ENCODE data around the gene PARD6G. TPM values are rescaled to one million over a fixed set of nuclear protein-coding genes. Genes with fewer than 3 reads are reported as not detected.

Gene PARD6G
- total and polyA plus RNA-seq, 2 experiments from 2014 or later, result 6.9 to 18.5 TPM

DNA sequence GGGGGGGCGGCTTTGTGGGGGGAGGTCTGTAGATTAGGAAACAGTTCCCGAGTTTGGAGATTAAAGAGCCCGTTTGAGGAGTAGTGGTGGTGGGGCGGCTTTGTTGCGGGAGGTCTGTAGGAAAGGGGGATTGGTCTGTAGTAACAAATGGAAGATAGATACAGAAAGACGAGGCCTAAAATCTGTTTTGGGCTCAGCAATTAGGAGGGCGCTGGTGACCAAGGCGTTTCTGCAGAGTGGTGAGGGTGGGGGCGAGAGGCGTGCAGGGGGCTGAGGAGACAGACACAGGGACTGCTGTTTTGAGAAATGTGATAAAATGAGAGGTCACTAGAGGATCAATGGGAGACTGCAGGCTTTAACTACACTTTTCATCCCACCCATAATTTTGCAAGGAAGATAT lies 139.9 kb downstream of the PARD6G start:
- Histone ChIP-seq H3K36me3 (ENCODE audit: insufficient read depth) (no peaks in the 10 kb centered on the region; the same call in 1 of the 2 replicates), H3F3A (replicated peaks; ENCODE audit: low read depth) (no peaks in the 10 kb centered on the region), H3K4me1 (ENCODE audit: insufficient read depth) (peaks cover 39% of the 10 kb centered on the region), H3K27me3 (ENCODE audit: insufficient read depth) (no peaks in the 10 kb centered on the region), H3K4me2 (no peak overlapping the region), H3K27ac (ENCODE audit: low read depth) (no peak overlapping the region), H2AFZ (no peak overlapping the region), H4K20me1 (replicated peaks; ENCODE audit: insufficient read depth) (peaks cover 24% of the 10 kb centered on the region), H3K4me3 (no peak overlapping the region), H3K9me2 (ENCODE audit: insufficient read depth) (0 out of 2 replicates have a peak, but pooled peaks cover 9% of the 10 kb centered on the region), H3K79me2 (replicated peaks; ENCODE audit: insufficient read depth) (peaks cover 29% of the 10 kb centered on the region)
- Mint-ChIP-seq H3K27me3 (ENCODE audit: insufficient read depth, low read depth, poor library complexity) (peaks cover 13% of the 10 kb centered on the region), H3K4me3 (no peak overlapping the region), H3K9me3 (peaks cover 2% of the 10 kb centered on the region; the same call in 1 of the 3 replicates), H3K36me3 (ENCODE audit: low read depth) (peaks cover 11% of the 10 kb centered on the region), H3K27ac (no peak overlapping the region), H3K4me1 (peaks cover 60% of the 10 kb centered on the region)
- ATAC-seq (no peak), DNase-seq (ENCODE audit: low spot score) (no peak)
- TF ChIP-seq, protein P1, sequence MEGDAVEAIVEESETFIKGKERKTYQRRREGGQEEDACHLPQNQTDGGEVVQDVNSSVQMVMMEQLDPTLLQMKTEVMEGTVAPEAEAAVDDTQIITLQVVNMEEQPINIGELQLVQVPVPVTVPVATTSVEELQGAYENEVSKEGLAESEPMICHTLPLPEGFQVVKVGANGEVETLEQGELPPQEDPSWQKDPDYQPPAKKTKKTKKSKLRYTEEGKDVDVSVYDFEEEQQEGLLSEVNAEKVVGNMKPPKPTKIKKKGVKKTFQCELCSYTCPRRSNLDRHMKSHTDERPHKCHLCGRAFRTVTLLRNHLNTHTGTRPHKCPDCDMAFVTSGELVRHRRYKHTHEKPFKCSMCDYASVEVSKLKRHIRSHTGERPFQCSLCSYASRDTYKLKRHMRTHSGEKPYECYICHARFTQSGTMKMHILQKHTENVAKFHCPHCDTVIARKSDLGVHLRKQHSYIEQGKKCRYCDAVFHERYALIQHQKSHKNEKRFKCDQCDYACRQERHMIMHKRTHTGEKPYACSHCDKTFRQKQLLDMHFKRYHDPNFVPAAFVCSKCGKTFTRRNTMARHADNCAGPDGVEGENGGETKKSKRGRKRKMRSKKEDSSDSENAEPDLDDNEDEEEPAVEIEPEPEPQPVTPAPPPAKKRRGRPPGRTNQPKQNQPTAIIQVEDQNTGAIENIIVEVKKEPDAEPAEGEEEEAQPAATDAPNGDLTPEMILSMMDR (conservative IDR thresholded peaks at IDR 0.05; ENCODE audit: low read depth in 2 of 2), result no peak
- no peak for TF ChIP-seq JUNB (IDR thresholded peaks at IDR 0.05; ENCODE audit: unreplicated experiment)
- no peak for TF ChIP-seq CREB1 (CRISPR knock-in tag; IDR thresholded peaks at IDR 0.05; ENCODE audit: low read depth)
- TF ChIP-seq POLR2AphosphoS5 (IDR thresholded peaks at IDR 0.05; ENCODE audit: low read depth), result no peak
- TF ChIP-seq NANOG (IDR thresholded peaks at IDR 0.05; ENCODE audit: borderline replicate concordance), result no peak
- TF ChIP-seq ZNF331 (CRISPR knock-in tag; IDR thresholded peaks at IDR 0.05; ENCODE audit: low read depth), result no peak
- TF ChIP-seq EZH2 (IDR thresholded peaks at IDR 0.05; ENCODE audit: low read depth, unreplicated experiment), result no peak
- TF ChIP-seq, protein P2, sequence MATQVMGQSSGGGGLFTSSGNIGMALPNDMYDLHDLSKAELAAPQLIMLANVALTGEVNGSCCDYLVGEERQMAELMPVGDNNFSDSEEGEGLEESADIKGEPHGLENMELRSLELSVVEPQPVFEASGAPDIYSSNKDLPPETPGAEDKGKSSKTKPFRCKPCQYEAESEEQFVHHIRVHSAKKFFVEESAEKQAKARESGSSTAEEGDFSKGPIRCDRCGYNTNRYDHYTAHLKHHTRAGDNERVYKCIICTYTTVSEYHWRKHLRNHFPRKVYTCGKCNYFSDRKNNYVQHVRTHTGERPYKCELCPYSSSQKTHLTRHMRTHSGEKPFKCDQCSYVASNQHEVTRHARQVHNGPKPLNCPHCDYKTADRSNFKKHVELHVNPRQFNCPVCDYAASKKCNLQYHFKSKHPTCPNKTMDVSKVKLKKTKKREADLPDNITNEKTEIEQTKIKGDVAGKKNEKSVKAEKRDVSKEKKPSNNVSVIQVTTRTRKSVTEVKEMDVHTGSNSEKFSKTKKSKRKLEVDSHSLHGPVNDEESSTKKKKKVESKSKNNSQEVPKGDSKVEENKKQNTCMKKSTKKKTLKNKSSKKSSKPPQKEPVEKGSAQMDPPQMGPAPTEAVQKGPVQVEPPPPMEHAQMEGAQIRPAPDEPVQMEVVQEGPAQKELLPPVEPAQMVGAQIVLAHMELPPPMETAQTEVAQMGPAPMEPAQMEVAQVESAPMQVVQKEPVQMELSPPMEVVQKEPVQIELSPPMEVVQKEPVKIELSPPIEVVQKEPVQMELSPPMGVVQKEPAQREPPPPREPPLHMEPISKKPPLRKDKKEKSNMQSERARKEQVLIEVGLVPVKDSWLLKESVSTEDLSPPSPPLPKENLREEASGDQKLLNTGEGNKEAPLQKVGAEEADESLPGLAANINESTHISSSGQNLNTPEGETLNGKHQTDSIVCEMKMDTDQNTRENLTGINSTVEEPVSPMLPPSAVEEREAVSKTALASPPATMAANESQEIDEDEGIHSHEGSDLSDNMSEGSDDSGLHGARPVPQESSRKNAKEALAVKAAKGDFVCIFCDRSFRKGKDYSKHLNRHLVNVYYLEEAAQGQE (IDR thresholded peaks at IDR 0.05; ENCODE audit: unreplicated experiment), result no peak
- no peak for TF ChIP-seq ZNF114 (CRISPR knock-in tag; IDR thresholded peaks at IDR 0.05)
- no peak for TF ChIP-seq EZH2phosphoT487 (IDR thresholded peaks at IDR 0.05; ENCODE audit: unreplicated experiment)
- no peak for TF ChIP-seq STAT1 (IDR thresholded peaks at IDR 0.05; ENCODE audit: unreplicated experiment)
- TF ChIP-seq, protein P3, sequence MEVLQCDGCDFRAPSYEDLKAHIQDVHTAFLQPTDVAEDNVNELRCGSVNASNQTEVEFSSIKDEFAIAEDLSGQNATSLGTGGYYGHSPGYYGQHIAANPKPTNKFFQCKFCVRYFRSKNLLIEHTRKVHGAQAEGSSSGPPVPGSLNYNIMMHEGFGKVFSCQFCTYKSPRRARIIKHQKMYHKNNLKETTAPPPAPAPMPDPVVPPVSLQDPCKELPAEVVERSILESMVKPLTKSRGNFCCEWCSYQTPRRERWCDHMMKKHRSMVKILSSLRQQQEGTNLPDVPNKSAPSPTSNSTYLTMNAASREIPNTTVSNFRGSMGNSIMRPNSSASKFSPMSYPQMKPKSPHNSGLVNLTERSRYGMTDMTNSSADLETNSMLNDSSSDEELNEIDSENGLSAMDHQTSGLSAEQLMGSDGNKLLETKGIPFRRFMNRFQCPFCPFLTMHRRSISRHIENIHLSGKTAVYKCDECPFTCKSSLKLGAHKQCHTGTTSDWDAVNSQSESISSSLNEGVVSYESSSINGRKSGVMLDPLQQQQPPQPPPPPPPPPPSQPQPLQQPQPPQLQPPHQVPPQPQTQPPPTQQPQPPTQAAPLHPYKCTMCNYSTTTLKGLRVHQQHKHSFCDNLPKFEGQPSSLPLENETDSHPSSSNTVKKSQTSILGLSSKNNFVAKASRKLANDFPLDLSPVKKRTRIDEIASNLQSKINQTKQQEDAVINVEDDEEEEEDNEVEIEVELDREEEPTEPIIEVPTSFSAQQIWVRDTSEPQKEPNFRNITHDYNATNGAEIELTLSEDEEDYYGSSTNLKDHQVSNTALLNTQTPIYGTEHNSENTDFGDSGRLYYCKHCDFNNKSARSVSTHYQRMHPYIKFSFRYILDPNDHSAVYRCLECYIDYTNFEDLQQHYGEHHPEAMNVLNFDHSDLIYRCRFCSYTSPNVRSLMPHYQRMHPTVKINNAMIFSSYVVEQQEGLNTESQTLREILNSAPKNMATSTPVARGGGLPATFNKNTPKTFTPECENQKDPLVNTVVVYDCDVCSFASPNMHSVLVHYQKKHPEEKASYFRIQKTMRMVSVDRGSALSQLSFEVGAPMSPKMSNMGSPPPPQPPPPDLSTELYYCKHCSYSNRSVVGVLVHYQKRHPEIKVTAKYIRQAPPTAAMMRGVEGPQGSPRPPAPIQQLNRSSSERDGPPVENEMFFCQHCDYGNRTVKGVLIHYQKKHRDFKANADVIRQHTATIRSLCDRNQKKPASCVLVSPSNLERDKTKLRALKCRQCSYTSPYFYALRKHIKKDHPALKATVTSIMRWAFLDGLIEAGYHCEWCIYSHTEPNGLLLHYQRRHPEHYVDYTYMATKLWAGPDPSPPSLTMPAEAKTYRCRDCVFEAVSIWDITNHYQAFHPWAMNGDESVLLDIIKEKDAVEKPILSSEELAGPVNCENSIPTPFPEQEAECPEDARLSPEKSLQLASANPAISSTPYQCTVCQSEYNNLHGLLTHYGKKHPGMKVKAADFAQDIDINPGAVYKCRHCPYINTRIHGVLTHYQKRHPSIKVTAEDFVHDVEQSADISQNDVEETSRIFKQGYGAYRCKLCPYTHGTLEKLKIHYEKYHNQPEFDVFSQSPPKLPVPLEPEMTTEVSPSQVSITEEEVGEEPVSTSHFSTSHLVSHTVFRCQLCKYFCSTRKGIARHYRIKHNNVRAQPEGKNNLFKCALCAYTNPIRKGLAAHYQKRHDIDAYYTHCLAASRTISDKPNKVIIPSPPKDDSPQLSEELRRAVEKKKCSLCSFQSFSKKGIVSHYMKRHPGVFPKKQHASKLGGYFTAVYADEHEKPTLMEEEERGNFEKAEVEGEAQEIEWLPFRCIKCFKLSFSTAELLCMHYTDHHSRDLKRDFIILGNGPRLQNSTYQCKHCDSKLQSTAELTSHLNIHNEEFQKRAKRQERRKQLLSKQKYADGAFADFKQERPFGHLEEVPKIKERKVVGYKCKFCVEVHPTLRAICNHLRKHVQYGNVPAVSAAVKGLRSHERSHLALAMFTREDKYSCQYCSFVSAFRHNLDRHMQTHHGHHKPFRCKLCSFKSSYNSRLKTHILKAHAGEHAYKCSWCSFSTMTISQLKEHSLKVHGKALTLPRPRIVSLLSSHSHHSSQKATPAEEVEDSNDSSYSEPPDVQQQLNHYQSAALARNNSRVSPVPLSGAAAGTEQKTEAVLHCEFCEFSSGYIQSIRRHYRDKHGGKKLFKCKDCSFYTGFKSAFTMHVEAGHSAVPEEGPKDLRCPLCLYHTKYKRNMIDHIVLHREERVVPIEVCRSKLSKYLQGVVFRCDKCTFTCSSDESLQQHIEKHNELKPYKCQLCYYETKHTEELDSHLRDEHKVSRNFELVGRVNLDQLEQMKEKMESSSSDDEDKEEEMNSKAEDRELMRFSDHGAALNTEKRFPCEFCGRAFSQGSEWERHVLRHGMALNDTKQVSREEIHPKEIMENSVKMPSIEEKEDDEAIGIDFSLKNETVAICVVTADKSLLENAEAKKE (CRISPR knock-in tag; IDR thresholded peaks at IDR 0.05), result no peak
- TF ChIP-seq, protein P4, sequence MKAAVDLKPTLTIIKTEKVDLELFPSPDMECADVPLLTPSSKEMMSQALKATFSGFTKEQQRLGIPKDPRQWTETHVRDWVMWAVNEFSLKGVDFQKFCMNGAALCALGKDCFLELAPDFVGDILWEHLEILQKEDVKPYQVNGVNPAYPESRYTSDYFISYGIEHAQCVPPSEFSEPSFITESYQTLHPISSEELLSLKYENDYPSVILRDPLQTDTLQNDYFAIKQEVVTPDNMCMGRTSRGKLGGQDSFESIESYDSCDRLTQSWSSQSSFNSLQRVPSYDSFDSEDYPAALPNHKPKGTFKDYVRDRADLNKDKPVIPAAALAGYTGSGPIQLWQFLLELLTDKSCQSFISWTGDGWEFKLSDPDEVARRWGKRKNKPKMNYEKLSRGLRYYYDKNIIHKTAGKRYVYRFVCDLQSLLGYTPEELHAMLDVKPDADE (IDR thresholded peaks at IDR 0.05), result no peak
